HL-60/S4 treated with retinoic acid at 250 ng/mL for 4 days and 3 days (cell line): Measurements from ENCODE around the gene MUCL1.

Experiments used
- in situ Hi-C: fragments of 300-500 bp; cut with MboI; formaldehyde crosslinking; loops from 2 replicates; pipeline ENCODE4 v1.7.0; 2022; ENCODE audit warnings: low sequenced_read_pairs

Gene MUCL1

GRCh38 chr12:54891717-54892478 lies 37.6 kb downstream of the MUCL1 start:
- in situ Hi-C loops = no loop called here
